ENCODE measurements around the gene FHL2. TPM values are rescaled to one million over a fixed set of nuclear protein-coding genes. Genes with fewer than 3 reads are reported as not detected.
"Not testable (repeated sequence)": the region's sequence is repeated elsewhere in the genome, so short reads cannot be mapped to it uniquely, and the experiment has no call there.

Gene FHL2
- total RNA-seq, 2 experiments from 2014 or later: 1.9 to 2.2 TPM

- H3K4me3 Mint-ChIP-seq: peak overlapping the region; percentile 83
- H3K27ac Mint-ChIP-seq: peak overlapping the region; percentile 79
- H3K36me3 Mint-ChIP-seq (ENCODE audit: low read depth): peaks cover 7% of the 10 kb centered on the region
- ChIA-PET POLR2A (interaction anchor here (1.1 to 1.7 kb wide), 3 partner anchors 9 to 19 kb away, joined by 3 to 9 read pairs (median 3); partner anchors contain the start of gene C2orf49), CTCF (interaction anchor here (0.7 to 4.4 kb wide), 8 partner anchors 7 to 765 kb away, joined by 3 to 13 read pairs (median 4); partner anchors contain the start of gene C2orf49)
- ATAC-seq: no peak
- H3K27me3 Mint-ChIP-seq (ENCODE audit: low read depth): no peaks in the 10 kb centered on the region
- H3K9me3 Mint-ChIP-seq (ENCODE audit: insufficient read depth): no peaks in the 10 kb centered on the region
- peaks cover 40% of the 10 kb centered on the region for H3K4me1 Mint-ChIP-seq (ENCODE audit: low read depth)
- DNase-seq: peak; percentile 34
Observed at GRCh38 chr2:105328281-105329196, 70.3 kb downstream of the FHL2 start.

DNA sequence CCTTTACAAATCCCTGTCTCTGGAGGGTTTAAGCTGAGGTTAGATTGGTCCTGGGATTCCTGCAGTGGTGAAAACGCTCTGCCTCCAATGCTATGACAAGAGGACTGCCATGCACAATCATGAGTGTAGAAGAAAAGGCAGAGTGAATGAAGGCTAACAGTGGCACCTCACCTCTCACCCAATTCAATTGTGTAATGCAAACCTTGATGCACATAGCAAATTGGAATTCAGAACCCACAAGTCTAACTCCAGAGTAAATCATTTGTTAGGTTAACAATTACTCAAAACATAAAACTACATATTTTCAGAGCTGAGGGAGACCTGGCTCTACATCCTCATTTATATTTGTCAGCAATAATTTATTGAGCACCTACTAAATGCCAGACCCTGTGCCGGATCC, 71.2 kb downstream of the FHL2 start:
- CTCF ChIA-PET: interaction anchor here (1.2 to 4.4 kb wide), 4 partner anchors 8 to 766 kb away, joined by 4 to 13 read pairs (median 6); no protein-coding TSS in a partner anchor
- peak overlapping the region; percentile 18 for H3K27ac Mint-ChIP-seq

GRCh38 chr2:105327271-105327670, 71.6 kb downstream of the FHL2 start:
- H3K27ac Mint-ChIP-seq, POLR2A ChIA-PET: not testable (repeated sequence)

More for the DNA sequence above, 71.2 kb downstream of the FHL2 start:
- DNase-seq: no peak
- peaks cover 7% of the 10 kb centered on the region for H3K36me3 Mint-ChIP-seq (ENCODE audit: low read depth)
- no peaks in the 10 kb centered on the region for H3K9me3 Mint-ChIP-seq (ENCODE audit: insufficient read depth)
- POLR2A ChIA-PET: no interaction called here
- H3K4me3 Mint-ChIP-seq: peak overlapping the region; percentile 83
- ATAC-seq: no peak
- no peaks in the 10 kb centered on the region for H3K27me3 Mint-ChIP-seq (ENCODE audit: low read depth)
- H3K4me1 Mint-ChIP-seq (ENCODE audit: low read depth): peaks cover 42% of the 10 kb centered on the region

GRCh38 chr2:105325389-105325963, 73.4 kb downstream of the FHL2 start:
- Mint-ChIP-seq H3K27me3 (ENCODE audit: low read depth) (no peaks in the 10 kb centered on the region), H3K4me3 (no peak overlapping the region), H3K36me3 (ENCODE audit: low read depth) (peaks cover 7% of the 10 kb centered on the region), H3K4me1 (ENCODE audit: low read depth) (peaks cover 41% of the 10 kb centered on the region), H3K27ac (no peak overlapping the region), H3K9me3 (ENCODE audit: insufficient read depth) (no peaks in the 10 kb centered on the region)
- ATAC-seq: no peak
- no peak for DNase-seq
- CTCF ChIA-PET: no interaction called here
- POLR2A ChIA-PET: no interaction called here

More at GRCh38 chr2:105327271-105327670, 71.6 kb downstream of the FHL2 start:
- peaks cover 47% of the 10 kb centered on the region for H3K4me1 Mint-ChIP-seq (ENCODE audit: low read depth)
- not testable (repeated sequence) for DNase-seq; H3K36me3 Mint-ChIP-seq (ENCODE audit: low read depth); H3K4me3 Mint-ChIP-seq; H3K9me3 Mint-ChIP-seq (ENCODE audit: insufficient read depth); ATAC-seq; H3K27me3 Mint-ChIP-seq (ENCODE audit: low read depth)
- CTCF ChIA-PET: interaction anchor here (1.2 to 4.4 kb wide), 3 partner anchors 9 to 40 kb away, joined by 4 to 13 read pairs (median 9); no protein-coding TSS in a partner anchor

DNA sequence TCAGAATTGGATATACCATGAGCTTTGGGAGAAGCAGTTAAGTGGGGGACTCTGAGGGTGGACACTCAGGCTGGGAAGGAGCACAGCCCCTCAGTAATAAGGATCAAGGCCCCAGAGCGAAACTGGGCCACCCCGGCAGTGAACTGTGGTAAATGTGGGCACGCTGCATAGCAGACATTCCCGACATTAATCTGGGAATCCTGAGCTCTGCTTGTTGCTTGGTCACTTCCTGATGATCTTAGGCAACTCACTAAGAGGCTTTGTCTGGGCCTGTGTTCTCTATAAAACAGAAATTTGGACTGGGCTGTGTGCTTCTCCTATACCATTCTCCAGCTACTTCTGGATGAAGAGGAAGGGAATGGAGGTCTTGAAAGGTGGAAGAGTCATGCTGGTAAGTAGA, 74.1 kb downstream of the FHL2 start:
- POLR2A ChIA-PET: no interaction called here
- Mint-ChIP-seq H3K36me3 (ENCODE audit: low read depth) (peaks cover 7% of the 10 kb centered on the region), H3K27me3 (ENCODE audit: low read depth) (no peaks in the 10 kb centered on the region), H3K4me1 (ENCODE audit: low read depth) (peaks cover 35% of the 10 kb centered on the region), H3K4me3 (no peak overlapping the region), H3K9me3 (ENCODE audit: insufficient read depth) (no peaks in the 10 kb centered on the region), H3K27ac (no peak overlapping the region)
- ATAC-seq: no peak
- DNase-seq: no peak
- CTCF ChIA-PET: no interaction called here

- ChIA-PET CTCF (no interaction called here), POLR2A (interaction anchor here (0.6 to 1.1 kb wide), 2 partner anchors 14 to 35 kb away, joined by 3 read pairs; no protein-coding TSS in a partner anchor)
- peaks cover 34% of the 10 kb centered on the region for H3K4me1 Mint-ChIP-seq (ENCODE audit: low read depth)
- no peak overlapping the region for H3K27ac Mint-ChIP-seq
- ATAC-seq (no peak), DNase-seq (no peak)
- H3K9me3 Mint-ChIP-seq (ENCODE audit: insufficient read depth): no peaks in the 10 kb centered on the region
- H3K27me3 Mint-ChIP-seq (ENCODE audit: low read depth): no peaks in the 10 kb centered on the region
- H3K36me3 Mint-ChIP-seq (ENCODE audit: low read depth): peaks cover 6% of the 10 kb centered on the region
- no peak overlapping the region for H3K4me3 Mint-ChIP-seq
Observed at GRCh38 chr2:105324101-105324500, 74.8 kb downstream of the FHL2 start.

GRCh38 chr2:105323111-105323510, 75.7 kb downstream of the FHL2 start:
- Mint-ChIP-seq H3K36me3 (ENCODE audit: low read depth) (peaks cover 4% of the 10 kb centered on the region), H3K27ac (no peak overlapping the region), H3K4me1 (ENCODE audit: low read depth) (peaks cover 28% of the 10 kb centered on the region), H3K9me3 (ENCODE audit: insufficient read depth) (no peaks in the 10 kb centered on the region), H3K27me3 (ENCODE audit: low read depth) (no peaks in the 10 kb centered on the region), H3K4me3 (no peak overlapping the region)
- ATAC-seq (no peak), DNase-seq (no peak)
- ChIA-PET CTCF (interaction anchor here (0.8 to 2.3 kb wide), 3 partner anchors 9 to 35 kb away, joined by 3 to 5 read pairs (median 3); no protein-coding TSS in a partner anchor), POLR2A (interaction anchor here (1.1 kb wide), 1 partner anchor 15 kb away, joined by 3 read pairs; no protein-coding TSS in a partner anchor)

DNA sequence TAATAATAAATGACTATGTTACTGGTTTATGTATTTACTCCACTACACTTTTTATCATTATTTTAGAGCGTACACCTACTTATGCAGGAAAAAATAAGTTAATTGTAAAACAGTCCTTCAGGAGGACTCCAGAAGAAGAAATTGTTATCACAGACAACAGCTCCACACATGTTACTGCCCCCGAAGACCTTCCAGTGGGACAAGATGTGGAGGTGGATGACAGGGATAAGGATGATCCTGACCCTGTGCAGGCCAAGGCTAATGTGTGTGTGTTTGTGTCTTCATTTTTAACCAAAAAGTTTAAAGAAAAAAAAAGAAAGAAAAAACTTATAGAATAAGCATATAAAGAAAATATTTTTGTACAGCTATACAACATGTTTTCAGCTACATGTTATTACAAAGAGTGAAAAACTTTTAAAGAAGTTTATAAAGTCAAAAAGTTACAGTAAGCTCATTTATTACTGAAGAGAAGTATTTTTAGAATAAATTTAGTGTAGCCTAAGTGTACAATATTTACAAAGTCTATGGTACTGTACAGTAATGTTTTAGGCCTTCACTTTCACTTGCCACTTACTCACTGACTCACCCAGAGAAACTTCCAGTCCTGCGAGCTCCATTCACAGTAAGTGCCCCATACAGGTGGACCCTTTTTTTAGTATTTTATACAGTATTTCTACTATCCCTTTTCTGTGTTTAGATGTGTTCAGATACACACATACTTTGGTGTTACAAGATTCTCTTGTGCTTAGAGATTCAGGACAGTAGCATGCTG, 76.8 kb downstream of the FHL2 start:
- H3K4me1 Mint-ChIP-seq (ENCODE audit: low read depth): peaks cover 22% of the 10 kb centered on the region
- H3K4me3 Mint-ChIP-seq: no peak overlapping the region
- POLR2A ChIA-PET: no interaction called here
- H3K36me3 Mint-ChIP-seq (ENCODE audit: low read depth): peaks cover 7% of the 10 kb centered on the region
- ATAC-seq: no peak
- no peaks in the 10 kb centered on the region for H3K27me3 Mint-ChIP-seq (ENCODE audit: low read depth)
- no peaks in the 10 kb centered on the region for H3K9me3 Mint-ChIP-seq (ENCODE audit: insufficient read depth)
- DNase-seq: no peak
- CTCF ChIA-PET: interaction anchor here (0.8 to 2.3 kb wide), 3 partner anchors 10 to 34 kb away, joined by 3 to 5 read pairs (median 3); no protein-coding TSS in a partner anchor
- no peak overlapping the region for H3K27ac Mint-ChIP-seq

- Mint-ChIP-seq H3K36me3 (ENCODE audit: low read depth) (peaks cover 6% of the 10 kb centered on the region), H3K9me3 (ENCODE audit: insufficient read depth) (no peaks in the 10 kb centered on the region), H3K4me3 (no peak overlapping the region), H3K4me1 (ENCODE audit: low read depth) (peaks cover 20% of the 10 kb centered on the region), H3K27ac (no peak overlapping the region), H3K27me3 (ENCODE audit: low read depth) (no peaks in the 10 kb centered on the region)
- ATAC-seq: no peak
- no peak for DNase-seq
- CTCF ChIA-PET: interaction anchor here (0.8 to 1.1 kb wide), 2 partner anchors 27 to 33 kb away, joined by 3 read pairs; no protein-coding TSS in a partner anchor
- POLR2A ChIA-PET: no interaction called here
Observed at GRCh38 chr2:105320651-105321215, 78.1 kb downstream of the FHL2 start.

DNA sequence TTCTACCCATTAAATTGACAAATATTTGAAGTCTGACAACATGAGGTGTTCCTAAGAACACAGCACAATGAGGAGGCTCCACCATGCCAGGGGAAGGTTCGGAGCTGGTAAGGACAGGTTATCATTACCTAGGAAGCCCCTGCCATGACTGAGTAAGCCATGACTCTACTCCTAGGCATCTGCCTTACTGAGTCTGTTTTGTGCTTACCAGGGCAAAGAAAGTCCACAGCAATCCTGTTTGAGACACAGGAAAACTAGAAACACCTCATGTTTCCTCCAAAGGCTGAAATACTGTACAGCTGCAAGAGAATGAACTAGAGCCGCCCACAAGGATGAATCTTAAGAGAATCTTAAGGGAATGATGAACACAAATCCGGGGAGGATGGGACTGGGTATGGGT, 80.9 kb downstream of the FHL2 start:
- ChIA-PET POLR2A (no interaction called here), CTCF (no interaction called here)
- Mint-ChIP-seq H3K9me3 (ENCODE audit: insufficient read depth) (no peaks in the 10 kb centered on the region), H3K27me3 (ENCODE audit: low read depth) (no peaks in the 10 kb centered on the region), H3K4me1 (ENCODE audit: low read depth) (peaks cover 11% of the 10 kb centered on the region), H3K36me3 (ENCODE audit: low read depth) (peaks cover 3% of the 10 kb centered on the region), H3K27ac (no peak overlapping the region), H3K4me3 (no peak overlapping the region)
- ATAC-seq: no peak
- no peak for DNase-seq

DNA sequence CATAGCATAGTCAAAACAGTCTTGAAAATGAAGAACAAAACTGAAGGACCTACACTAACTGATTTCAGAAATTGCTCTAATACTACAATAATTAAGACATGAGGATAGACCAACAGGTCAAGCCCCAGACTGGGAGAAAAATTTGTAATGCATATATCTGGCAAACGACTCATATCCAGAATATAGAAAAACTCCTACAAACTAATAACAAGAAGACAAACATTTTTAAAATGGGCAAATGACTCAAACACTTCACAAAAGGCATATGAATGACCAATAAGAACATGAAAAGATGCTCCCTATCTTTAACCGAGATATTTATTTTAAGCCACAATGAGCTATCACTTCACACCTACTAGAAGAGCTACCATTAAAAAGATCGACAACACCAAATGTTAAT, 83.5 kb downstream of the FHL2 start:
- POLR2A ChIA-PET: no interaction called here
- Mint-ChIP-seq H3K27ac (no peak overlapping the region), H3K4me1 (ENCODE audit: low read depth) (peaks cover 6% of the 10 kb centered on the region), H3K9me3 (ENCODE audit: insufficient read depth) (no peaks in the 10 kb centered on the region), H3K36me3 (ENCODE audit: low read depth) (peaks cover 5% of the 10 kb centered on the region), H3K4me3 (no peak overlapping the region), H3K27me3 (ENCODE audit: low read depth) (no peaks in the 10 kb centered on the region)
- CTCF ChIA-PET: interaction anchor here (0.9 kb wide), 1 partner anchor 27 kb away, joined by 3 read pairs; no protein-coding TSS in a partner anchor
- no peak for ATAC-seq
- no peak for DNase-seq
